Testis (tissue), 2 donors: ENCODE measurements around the gene RGPD8.
"Not testable (repeated sequence)": the region's sequence is repeated elsewhere in the genome, so short reads cannot be mapped to it uniquely, and the experiment has no call there.

Experiments used
- POLR2A ChIP-seq: fragments of 450-650 bp; IDR thresholded peaks from one replicate; pipeline ENCODE4 v1.6.1; 2017; ENCODE audit warnings: antibody characterized with exemption, mild to moderate bottlenecking, moderate library complexity
- TF ChIP-seq, protein P1 (sequence below), 3 experiments: fragments of 450-650 bp in 2 of 3; fragments of 200-600 bp in 1 of 3; sonication (generic) in 1 of 3; IDR thresholded peaks; one replicate each; pipeline ENCODE4 v1.5.1; 2016 to 2019; ENCODE audit warnings: antibody characterized with exemption in 3 of 3, mild to moderate bottlenecking in 2 of 3, moderate library complexity in 1 of 3

DNA sequence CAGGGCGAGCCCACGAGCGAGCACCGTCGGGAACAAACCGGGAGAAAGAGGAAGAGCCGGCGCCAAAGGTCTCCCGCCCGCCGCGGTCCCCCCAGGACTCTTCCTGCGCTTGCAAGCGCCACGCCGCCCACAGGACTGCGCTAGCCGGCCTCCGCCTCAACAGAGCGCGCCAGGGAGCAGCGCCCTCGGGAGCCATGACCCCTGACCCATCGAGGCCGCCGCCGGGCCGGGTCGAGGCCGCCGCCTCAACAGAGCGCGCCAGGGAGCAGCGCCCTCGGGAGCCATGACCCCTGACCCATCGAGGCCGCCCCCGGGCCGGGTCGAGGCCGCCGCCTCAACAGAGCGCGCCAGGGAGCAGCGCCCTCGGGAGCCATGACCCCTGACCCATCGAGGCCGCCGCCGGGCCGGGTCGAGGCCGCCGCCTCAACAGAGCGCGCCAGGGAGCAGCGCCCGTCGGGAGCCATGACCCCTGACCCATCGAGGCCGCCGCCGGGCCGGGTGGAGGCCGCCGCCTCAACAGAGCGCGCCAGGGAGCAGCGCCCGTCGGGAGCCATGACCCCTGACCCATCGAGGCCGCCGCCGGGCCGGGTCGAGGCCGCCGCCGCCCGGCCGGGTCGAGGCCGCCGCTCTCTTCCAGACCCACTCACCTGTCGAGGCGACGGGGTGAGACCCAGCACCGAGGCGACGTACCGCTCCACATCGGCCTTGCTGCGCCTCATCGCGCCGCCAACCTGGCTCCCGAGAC, 538 bp downstream of the RGPD8 start:
- TF ChIP-seq, protein P1, sequence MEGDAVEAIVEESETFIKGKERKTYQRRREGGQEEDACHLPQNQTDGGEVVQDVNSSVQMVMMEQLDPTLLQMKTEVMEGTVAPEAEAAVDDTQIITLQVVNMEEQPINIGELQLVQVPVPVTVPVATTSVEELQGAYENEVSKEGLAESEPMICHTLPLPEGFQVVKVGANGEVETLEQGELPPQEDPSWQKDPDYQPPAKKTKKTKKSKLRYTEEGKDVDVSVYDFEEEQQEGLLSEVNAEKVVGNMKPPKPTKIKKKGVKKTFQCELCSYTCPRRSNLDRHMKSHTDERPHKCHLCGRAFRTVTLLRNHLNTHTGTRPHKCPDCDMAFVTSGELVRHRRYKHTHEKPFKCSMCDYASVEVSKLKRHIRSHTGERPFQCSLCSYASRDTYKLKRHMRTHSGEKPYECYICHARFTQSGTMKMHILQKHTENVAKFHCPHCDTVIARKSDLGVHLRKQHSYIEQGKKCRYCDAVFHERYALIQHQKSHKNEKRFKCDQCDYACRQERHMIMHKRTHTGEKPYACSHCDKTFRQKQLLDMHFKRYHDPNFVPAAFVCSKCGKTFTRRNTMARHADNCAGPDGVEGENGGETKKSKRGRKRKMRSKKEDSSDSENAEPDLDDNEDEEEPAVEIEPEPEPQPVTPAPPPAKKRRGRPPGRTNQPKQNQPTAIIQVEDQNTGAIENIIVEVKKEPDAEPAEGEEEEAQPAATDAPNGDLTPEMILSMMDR (IDR thresholded peaks at IDR 0.05): not testable (repeated sequence)
- TF ChIP-seq POLR2A: not testable (repeated sequence)
